VCaP (cell line): ENCODE results near the gene L1TD1.
A peak's percentile ranks its signal among the peaks of the same experiment; 100 is the strongest.
"Not testable (repeated sequence)": the region's sequence is repeated elsewhere in the genome, so short reads cannot be mapped to it uniquely, and the experiment has no call there.

Experiments used
- H3K27ac ChIP-seq: fragments of 450-650 bp; 2 replicates; pipeline ENCODE4 v1.5.1; 2017
- TF ChIP-seq, protein P1 (sequence below): fragments of 450-650 bp; conservative IDR thresholded peaks from 2 replicates; pipeline ENCODE4 v1.5.1; 2017; ENCODE audit warnings: mild to moderate bottlenecking, moderate library complexity

L1TD1 gene

GRCh38 chr1:62178372-62178771, 16.3 kb upstream of the L1TD1 start:
- TF ChIP-seq, protein P1, sequence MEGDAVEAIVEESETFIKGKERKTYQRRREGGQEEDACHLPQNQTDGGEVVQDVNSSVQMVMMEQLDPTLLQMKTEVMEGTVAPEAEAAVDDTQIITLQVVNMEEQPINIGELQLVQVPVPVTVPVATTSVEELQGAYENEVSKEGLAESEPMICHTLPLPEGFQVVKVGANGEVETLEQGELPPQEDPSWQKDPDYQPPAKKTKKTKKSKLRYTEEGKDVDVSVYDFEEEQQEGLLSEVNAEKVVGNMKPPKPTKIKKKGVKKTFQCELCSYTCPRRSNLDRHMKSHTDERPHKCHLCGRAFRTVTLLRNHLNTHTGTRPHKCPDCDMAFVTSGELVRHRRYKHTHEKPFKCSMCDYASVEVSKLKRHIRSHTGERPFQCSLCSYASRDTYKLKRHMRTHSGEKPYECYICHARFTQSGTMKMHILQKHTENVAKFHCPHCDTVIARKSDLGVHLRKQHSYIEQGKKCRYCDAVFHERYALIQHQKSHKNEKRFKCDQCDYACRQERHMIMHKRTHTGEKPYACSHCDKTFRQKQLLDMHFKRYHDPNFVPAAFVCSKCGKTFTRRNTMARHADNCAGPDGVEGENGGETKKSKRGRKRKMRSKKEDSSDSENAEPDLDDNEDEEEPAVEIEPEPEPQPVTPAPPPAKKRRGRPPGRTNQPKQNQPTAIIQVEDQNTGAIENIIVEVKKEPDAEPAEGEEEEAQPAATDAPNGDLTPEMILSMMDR = no peak
- no peak overlapping the region for H3K27ac ChIP-seq

DNA sequence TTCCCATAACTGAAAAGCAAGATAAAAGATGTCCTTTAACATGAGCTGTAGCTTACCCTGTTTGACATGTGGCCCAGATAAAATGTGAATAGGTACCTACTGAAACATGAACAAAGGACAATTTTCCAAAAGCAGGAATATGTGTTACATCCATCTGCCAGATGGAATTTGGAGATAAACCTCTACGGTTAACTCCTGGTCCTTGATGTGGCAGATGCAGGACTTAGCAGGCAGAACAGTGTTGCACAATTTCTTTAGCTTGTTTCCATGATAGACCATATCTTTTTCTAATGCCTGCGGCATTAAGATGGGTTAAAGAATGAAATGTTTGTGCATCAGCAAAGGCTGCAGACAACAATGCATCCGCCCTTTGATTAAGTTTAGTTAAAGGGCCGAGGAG, 14.6 kb upstream of the L1TD1 start:
- peak overlapping the region; percentile 25; the same call in 1 of the 2 replicates for H3K27ac ChIP-seq

DNA sequence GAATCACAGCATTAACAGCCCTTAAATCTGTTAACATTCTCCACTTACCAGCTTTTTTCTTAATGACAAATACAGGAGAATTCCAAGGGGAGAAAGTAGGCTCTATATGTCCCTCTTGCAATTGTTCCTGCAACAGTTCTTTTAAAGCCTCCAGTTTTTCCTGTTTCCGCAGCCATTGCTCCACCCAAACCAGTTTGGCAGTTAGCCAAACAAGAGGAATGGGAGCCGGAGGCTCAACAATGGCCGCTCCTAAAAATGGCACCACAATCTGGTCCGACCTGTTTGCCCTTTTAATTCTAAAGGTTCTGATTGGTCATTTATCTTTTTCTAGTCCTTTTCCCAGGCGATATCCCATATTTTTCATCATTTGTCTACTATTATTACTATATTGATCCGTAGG, 14.0 kb upstream of the L1TD1 start:
- peak overlapping the region; percentile 25; the same call in 1 of the 2 replicates for H3K27ac ChIP-seq
- TF ChIP-seq, protein P1 = no peak

DNA sequence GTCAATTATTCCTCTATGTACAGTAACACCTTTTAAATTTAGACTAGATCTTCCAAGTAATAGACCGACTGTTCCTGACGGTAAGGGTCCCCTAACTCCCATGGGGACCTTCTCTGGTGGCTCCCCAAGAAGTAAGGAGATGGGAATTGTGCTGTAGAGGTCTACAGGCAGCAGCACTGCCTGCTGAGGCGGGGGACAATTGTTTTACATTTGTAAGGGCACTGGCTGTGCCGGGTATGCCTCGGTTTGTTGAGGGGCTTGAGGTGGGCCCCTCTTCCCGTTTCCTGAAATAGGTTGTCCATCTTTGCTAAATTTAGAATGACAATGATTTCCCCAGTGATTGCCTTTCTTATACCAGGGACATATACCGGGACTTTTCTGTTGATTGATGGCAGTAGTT, 13.1 kb upstream of the L1TD1 start:
- H3K27ac ChIP-seq = no peak overlapping the region
- TF ChIP-seq, protein P1 = no peak

DNA sequence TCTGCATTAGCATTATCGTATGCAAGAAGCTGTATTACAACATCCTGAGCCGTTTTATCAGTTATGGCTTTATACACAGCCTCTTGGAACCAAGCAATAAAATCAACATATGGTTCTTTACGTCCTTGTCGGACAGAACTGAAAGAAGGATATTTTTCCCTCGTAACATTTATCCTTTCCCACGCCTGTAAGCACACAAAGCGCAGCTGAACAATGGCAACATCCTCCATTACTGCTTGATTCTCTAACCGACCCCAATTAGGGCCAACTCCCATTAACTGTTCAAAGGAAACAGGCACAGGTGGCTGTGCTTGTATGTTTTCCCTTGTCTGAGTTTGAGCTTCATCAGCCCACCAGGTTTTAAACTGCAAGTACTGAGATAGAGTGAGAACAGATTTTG, 12.5 kb upstream of the L1TD1 start:
- not testable (repeated sequence) for H3K27ac ChIP-seq

- not testable (repeated sequence) for H3K27ac ChIP-seq
Observed at GRCh38 chr1:62183164-62184020, 11.3 kb upstream of the L1TD1 start.

GRCh38 chr1:62184336-62184735, 10.3 kb upstream of the L1TD1 start:
- H3K27ac ChIP-seq = no peak overlapping the region
- TF ChIP-seq, protein P1 = no peak

GRCh38 chr1:62185233-62185632, 9.4 kb upstream of the L1TD1 start:
- not testable (repeated sequence) for H3K27ac ChIP-seq

DNA sequence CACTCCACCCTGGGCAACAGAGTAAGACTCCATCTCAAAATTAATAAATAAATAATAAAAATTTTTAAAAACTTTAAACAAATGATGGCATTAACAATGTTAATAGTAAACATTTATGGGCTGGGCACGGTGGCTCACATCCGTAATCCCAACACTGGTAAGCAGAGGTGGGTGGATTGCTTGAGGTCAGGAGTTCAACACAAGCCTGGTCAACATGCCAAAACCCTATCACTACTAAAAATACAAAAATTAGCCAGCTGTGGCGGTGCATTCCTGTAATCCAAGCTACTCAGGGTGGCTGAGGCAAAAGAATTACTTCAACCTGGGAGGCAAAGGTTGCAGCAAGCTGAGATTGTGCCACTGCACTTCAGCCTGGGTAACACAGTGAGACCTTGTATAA, 9.0 kb upstream of the L1TD1 start:
- H3K27ac ChIP-seq = no peak overlapping the region
- TF ChIP-seq, protein P1 = no peak

- H3K27ac ChIP-seq = no peak overlapping the region
- TF ChIP-seq, protein P1 = no peak
Observed at GRCh38 chr1:62187548-62187947, 7.1 kb upstream of the L1TD1 start.
